ENCODE measurements around the gene PSMA7. TPM values are rescaled to one million over a fixed set of nuclear protein-coding genes. Genes with fewer than 3 reads are reported as not detected.

Gene PSMA7
- total and polyA plus RNA-seq, 11 donors, result 172 to 472 (median 233) TPM

DNA sequence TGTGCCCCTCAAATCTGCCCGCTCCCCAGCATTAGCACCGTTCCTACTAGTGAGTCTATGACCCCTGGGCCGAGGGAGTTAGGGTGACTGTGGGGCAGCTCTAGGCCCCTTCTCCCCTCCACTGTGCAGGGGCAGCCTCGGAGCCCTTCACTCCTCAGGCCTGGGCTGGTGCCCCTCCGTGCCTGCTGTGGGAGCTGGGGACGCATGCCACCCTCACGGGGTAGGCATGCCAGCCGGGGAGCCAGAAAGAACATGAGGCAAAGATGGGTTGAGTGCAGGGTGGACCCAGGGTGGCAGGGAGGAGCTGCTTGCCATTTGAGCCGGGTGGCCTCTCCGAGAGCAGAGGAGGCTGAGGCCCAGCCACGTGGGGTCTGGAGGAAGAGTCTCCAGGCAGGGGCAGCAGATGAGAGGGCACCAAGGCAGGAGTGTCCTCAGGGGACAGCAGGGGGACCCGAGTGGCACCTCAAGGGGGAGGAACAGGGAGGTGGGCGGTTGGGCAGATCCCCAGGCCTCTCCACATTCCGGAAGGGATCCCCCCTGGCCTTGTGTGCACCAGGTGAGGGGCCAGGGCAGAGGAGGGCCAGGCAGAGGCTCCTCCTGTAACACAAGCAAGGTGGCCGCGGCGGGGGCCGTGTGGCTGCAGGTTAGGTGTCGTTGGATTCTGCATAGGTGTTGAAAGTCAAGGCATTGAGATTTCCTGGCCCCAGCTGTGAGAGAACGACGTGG is 39.5 kb downstream of the PSMA7 start:
- TF ChIP-seq, protein P1, sequence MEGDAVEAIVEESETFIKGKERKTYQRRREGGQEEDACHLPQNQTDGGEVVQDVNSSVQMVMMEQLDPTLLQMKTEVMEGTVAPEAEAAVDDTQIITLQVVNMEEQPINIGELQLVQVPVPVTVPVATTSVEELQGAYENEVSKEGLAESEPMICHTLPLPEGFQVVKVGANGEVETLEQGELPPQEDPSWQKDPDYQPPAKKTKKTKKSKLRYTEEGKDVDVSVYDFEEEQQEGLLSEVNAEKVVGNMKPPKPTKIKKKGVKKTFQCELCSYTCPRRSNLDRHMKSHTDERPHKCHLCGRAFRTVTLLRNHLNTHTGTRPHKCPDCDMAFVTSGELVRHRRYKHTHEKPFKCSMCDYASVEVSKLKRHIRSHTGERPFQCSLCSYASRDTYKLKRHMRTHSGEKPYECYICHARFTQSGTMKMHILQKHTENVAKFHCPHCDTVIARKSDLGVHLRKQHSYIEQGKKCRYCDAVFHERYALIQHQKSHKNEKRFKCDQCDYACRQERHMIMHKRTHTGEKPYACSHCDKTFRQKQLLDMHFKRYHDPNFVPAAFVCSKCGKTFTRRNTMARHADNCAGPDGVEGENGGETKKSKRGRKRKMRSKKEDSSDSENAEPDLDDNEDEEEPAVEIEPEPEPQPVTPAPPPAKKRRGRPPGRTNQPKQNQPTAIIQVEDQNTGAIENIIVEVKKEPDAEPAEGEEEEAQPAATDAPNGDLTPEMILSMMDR (IDR thresholded peaks at IDR 0.05), result no peak
- no peak for TF ChIP-seq POLR2A (IDR thresholded peaks at IDR 0.05)
- H3K9me3 ChIP-seq, result peaks cover 0 to 53% (median 30%) of the 10 kb centered on the region in 12 donors
- H3K27me3 ChIP-seq, result no peaks in the 10 kb centered on the region
- intact Hi-C loops (cut with DNase I), result loop anchor here in 1 of 10 donors (2.0 kb wide), 1 partner anchor 49 kb away; no protein-coding TSS in a partner anchor
- H3K4me1 ChIP-seq, result no peaks in the 10 kb centered on the region
- 76 to 82% (median 79%) methylated on average over 19 to 21 of the region's 21 CpGs for WGBS, 4 donors
- H3K27ac ChIP-seq, result no peak overlapping the region
- no peaks in the 10 kb centered on the region for H3K36me3 ChIP-seq
- H3K4me3 ChIP-seq, result no peak overlapping the region
- ATAC-seq (no peak), DNase-seq (no peak)

DNA sequence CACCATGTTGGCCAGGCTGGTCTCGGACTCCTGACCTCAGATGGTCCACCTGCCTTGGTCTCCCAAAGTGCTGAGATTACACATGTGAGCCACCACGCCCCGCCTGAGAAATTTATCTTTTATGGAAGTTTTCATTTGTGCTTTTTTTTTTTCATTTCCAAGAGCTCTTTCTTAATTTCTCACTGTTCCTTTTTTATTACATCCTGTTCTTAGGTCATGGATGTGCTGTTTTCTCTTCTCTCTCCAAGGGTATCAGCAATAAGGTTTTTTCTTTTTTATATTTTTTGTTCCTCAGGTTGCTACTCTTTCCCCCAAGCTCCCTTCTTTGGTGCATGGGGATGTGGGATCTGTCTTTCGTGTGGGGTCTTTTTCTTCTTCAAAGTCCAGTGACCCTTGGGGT is 42.1 kb downstream of the PSMA7 start:
- 84 to 93% (median 88%) methylated on average over 4 of the region's 4 CpGs for WGBS, 4 donors
- H3K36me3 ChIP-seq, result no peaks in the 10 kb centered on the region
- no peaks in the 10 kb centered on the region for H3K4me1 ChIP-seq
- no peak overlapping the region for H3K4me3 ChIP-seq
- DNase-seq (no peak), ATAC-seq (no peak)
- intact Hi-C loops (cut with DNase I), result no loop called here
- no peaks in the 10 kb centered on the region for H3K27me3 ChIP-seq
- peaks cover 0 to 27% (median 9%) of the 10 kb centered on the region in 12 donors for H3K9me3 ChIP-seq
- no peak for TF ChIP-seq POLR2A (IDR thresholded peaks at IDR 0.05)
- TF ChIP-seq, protein P1 (IDR thresholded peaks at IDR 0.05), result no peak
- H3K27ac ChIP-seq, result no peak overlapping the region

DNA sequence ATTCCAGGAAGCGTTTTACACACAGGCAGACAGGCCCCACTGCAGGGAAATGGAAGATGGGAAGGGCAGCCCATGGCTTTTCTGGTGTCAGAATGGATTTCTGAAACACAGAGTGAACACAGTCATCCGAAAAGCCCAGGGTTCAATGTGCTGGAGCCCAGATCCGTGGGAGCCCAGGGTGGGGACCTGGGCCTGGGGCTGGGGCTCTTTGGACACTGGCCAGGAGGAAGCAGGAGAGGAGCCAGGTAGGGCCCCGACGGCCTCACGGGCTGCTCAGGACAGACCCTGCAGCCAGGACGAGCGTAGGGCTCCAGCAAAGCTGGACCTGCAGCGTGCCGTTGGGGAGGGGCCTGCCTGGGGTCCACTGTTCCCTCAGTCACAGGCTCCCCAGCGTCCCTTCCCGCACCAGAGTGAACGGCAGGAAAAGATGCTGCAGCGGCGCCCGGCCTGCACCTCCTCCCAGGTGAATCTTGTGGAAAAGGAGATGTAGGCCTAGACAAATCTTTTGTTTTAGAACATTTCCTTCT is 45.2 kb downstream of the PSMA7 start:
- H3K4me3 ChIP-seq, result no peak overlapping the region
- DNase-seq (no peak), ATAC-seq (no peak)
- H3K27ac ChIP-seq, result no peak overlapping the region
- no peaks in the 10 kb centered on the region for H3K4me1 ChIP-seq
- WGBS, 4 donors, result 75 to 80% (median 77%) methylated on average over 12 to 16 of the region's 16 CpGs
- TF ChIP-seq POLR2A (IDR thresholded peaks at IDR 0.05), result no peak
- TF ChIP-seq, protein P1 (IDR thresholded peaks at IDR 0.05), result no peak
- no peaks in the 10 kb centered on the region for H3K27me3 ChIP-seq
- peaks cover 0 to 24% (median 9%) of the 10 kb centered on the region in 12 donors for H3K9me3 ChIP-seq
- intact Hi-C loops (cut with DNase I), result no loop called here
- H3K36me3 ChIP-seq, result no peaks in the 10 kb centered on the region

DNA sequence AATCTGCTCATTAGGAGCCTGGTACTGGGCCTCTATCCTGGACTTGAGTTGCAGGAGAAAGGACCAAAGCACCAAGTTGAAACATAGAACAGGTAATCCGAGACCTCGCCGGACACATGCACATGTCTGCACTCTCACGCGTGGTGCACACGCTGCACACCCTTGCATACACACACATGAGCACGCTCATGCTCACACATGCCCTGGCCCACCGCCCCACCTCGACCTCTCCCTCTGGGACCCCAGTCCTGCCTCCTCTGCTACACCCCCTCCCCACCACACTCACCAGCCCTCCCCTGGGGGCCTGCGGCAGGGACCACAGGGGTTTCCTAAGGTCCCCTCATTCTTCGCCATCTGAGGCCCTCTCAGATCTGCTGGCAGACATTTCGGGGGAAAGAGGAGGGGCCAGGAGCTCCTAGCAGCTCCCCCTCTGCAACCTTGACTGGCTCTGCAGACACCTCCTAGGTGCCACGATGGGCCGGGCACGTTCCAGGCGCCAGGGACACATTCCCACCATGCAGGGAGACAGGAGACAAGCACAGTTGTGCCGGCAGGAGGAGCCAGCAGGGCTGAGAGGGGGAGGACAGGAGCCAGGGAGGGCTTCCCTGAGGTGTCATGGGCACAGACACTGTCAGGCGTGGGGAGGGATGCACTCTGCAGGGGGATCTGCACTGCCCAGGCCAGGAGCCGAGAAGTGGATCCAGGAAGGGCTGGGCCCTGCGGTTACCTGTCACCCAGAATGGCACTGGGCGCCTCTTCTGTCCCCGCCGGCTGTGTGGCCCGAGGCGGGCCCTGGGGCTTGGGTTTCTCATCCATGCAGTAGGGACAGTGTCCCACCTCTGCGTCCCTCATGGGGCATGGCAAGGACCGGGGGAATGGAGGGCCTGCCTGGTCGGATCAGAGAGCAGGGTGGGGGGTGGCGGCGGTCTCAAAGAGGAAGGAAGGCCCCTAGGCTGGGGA is 46.5 kb downstream of the PSMA7 start:
- no peak overlapping the region for H3K4me3 ChIP-seq
- no peak for ATAC-seq
- no peaks in the 10 kb centered on the region for H3K36me3 ChIP-seq
- no peak for DNase-seq
- no peaks in the 10 kb centered on the region for H3K4me1 ChIP-seq
- no peak for TF ChIP-seq POLR2A (IDR thresholded peaks at IDR 0.05)
- TF ChIP-seq, protein P1 (IDR thresholded peaks at IDR 0.05), result no peak
- H3K27ac ChIP-seq, result no peak overlapping the region
- intact Hi-C loops (cut with DNase I), result no loop called here
- H3K9me3 ChIP-seq, result peaks cover 0 to 19% (median 9%) of the 10 kb centered on the region in 12 donors
- peaks cover 0 to under 1% (median 0%) of the 10 kb centered on the region in 9 donors for H3K27me3 ChIP-seq
- WGBS, 4 donors, result 81 to 91% (median 86%) methylated on average over 23 to 30 of the region's 30 CpGs
